ENCODE data around the gene DNASE2.
A peak's percentile ranks its signal among the peaks of the same experiment; 100 is the strongest.

DNASE2 gene

DNA sequence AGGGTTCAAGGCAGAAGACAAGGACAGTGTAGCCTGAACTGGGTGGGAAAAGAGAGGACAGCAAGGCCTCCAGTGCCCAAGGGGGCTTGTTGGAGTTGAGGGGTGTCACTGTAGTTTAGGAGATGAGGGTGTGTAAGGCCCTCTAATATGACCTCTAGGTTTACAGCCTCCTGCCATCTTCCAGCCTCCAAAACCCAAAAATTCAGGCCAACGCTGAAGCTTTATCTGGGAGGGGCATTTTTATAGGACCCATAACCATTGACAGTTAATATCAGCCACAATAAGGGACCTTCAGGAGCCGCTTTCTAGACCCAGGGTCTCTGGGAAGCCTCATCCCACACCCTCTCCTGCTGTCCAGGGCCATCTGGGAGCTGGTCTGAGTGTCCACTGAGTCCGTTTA, 3.0 kb upstream of the DNASE2 start:
- ChIA-PET POLR2A (interaction anchor here (1.3 to 2.6 kb wide), 3 partner anchors 30 to 53 kb away, joined by 4 to 16 read pairs (median 6); partner anchors contain the start of genes CALR and SYCE2), CTCF (interaction anchor here (1.1 to 3.9 kb wide), 7 partner anchors 12 to 81 kb away, joined by 3 to 20 read pairs (median 8); partner anchors contain the start of genes CALR and FARSA)
- Histone ChIP-seq H3K27ac (ENCODE audit: insufficient read depth in 1 of 2, low read depth in 1 of 2, low read length in 2 of 2, poor library complexity in 1 of 2, severe bottlenecking in 2 of 2) (peak overlapping the region in 1 of 2 experiments; percentile 65), H3K36me3 (ENCODE audit: control insufficient read depth in 4 of 4, insufficient read depth in 4 of 4, low read length in 3 of 4) (no peaks in the 10 kb centered on the region), H3K4me3 (ENCODE audit: control insufficient read depth in 1 of 7, extremely low read depth in 1 of 7, insufficient read depth in 4 of 7, low read depth in 2 of 7, low read length in 6 of 7) (peak overlapping the region in 4 of 7 experiments; percentile 48 to 78 (median 68)), H3K27me3 (replicated peaks in 2 of 5; ENCODE audit: control insufficient read depth in 4 of 5, insufficient read depth in 5 of 5, low read length in 4 of 5) (no peaks in the 10 kb centered on the region), H3K9me3 (ENCODE audit: control extremely low read depth in 1 of 5, control insufficient read depth in 4 of 5, insufficient read depth in 2 of 5, low read depth in 1 of 5, low read length in 4 of 5) (peaks cover 0 to 7% (median 3%) of the 10 kb centered on the region in 5 experiments), H3K4me1 (ENCODE audit: control extremely low read depth in 1 of 4, control insufficient read depth in 4 of 4, insufficient read depth in 4 of 4, low read length in 3 of 4) (peaks cover 0 to 35% (median 30%) of the 10 kb centered on the region in 4 experiments)
- WGBS (ENCODE audit: insufficient coverage), result 100% methylated on average over 2 of the region's 3 CpGs
- no peak for DNase-seq

DNA sequence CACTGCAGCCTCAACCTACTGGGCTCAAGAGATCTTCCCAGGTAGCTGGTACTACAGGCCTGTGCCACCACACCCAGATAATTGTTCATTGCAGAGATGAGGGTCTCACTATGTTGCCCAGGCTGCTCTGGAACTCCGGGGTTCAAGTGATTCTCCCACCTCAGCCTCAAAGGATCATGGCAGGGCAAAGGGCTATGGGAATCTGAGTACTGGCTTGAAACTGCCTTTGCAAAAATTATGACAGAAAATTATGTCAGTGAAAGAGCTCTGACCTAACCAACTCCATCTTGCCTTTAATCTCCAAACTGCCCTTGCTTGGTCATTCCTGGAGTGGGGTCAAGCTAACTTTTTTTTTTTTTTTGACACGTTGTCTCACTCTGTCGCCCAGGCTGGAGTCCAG, 1.3 kb upstream of the DNASE2 start:
- no peak for DNase-seq
- Histone ChIP-seq H3K27me3 (replicated peaks in 2 of 5; ENCODE audit: control insufficient read depth in 4 of 5, insufficient read depth in 5 of 5, low read length in 4 of 5) (no peaks in the 10 kb centered on the region), H3K27ac (ENCODE audit: insufficient read depth in 1 of 2, low read depth in 1 of 2, low read length in 2 of 2, poor library complexity in 1 of 2, severe bottlenecking in 2 of 2) (no peak overlapping the region), H3K9me3 (ENCODE audit: control extremely low read depth in 1 of 5, control insufficient read depth in 4 of 5, insufficient read depth in 2 of 5, low read depth in 1 of 5, low read length in 4 of 5) (peaks cover 0 to 7% (median 3%) of the 10 kb centered on the region in 5 experiments), H3K36me3 (ENCODE audit: control insufficient read depth in 4 of 4, insufficient read depth in 4 of 4, low read length in 3 of 4) (peaks cover 0 to 10% (median 7%) of the 10 kb centered on the region in 4 experiments), H3K4me1 (ENCODE audit: control extremely low read depth in 1 of 4, control insufficient read depth in 4 of 4, insufficient read depth in 4 of 4, low read length in 3 of 4) (peaks cover 0 to 35% (median 30%) of the 10 kb centered on the region in 4 experiments), H3K4me3 (ENCODE audit: control insufficient read depth in 1 of 7, extremely low read depth in 1 of 7, insufficient read depth in 4 of 7, low read depth in 2 of 7, low read length in 6 of 7) (no peak overlapping the region)
- ChIA-PET CTCF (interaction anchor here (0.7 to 3.9 kb wide), 10 partner anchors 9 to 83 kb away, joined by 3 to 20 read pairs (median 4); partner anchors contain the start of genes CALR and FARSA), POLR2A (interaction anchor here (0.6 to 1.1 kb wide), 2 partner anchors 55 to 62 kb away, joined by 3 read pairs; no protein-coding TSS in a partner anchor)
- 90% methylated on average over 2 of the region's 3 CpGs for WGBS (ENCODE audit: insufficient coverage)

DNA sequence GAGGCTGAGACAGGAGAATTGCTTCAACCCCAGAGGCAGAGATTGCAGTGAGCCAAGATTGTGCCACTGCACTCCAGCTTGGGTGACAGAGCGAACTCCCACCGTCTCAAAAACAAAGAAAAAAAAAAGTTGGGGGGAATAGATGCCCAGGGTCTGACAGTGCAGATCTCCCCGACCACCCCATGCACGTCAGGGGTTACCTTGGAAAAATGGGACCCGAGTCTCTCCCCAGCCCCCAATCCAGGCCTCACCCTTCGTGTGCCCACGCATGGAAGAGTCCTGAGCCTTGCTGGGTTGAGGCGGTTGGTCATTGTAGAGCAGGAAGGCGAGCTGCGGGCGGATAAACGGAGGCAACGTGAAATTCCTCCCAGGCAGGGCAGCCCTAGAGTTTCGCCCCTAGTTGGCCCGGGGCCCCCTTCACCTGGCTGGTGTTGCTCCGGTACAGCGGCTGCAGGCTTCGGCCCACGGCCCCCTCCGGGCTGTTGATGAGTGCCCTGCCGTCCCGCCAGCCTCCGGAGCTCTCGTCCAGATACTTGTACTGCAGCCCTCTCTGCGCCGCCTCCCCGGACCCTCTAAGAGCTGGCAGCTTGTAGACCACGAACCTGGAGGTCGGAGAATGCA, 588 bp downstream of the DNASE2 start:
- Histone ChIP-seq H3K27me3 (replicated peaks in 2 of 5; ENCODE audit: control insufficient read depth in 4 of 5, insufficient read depth in 5 of 5, low read length in 4 of 5) (no peaks in the 10 kb centered on the region), H3K9me3 (ENCODE audit: control extremely low read depth in 1 of 5, control insufficient read depth in 4 of 5, insufficient read depth in 2 of 5, low read depth in 1 of 5, low read length in 4 of 5) (peaks cover 0 to 7% (median 3%) of the 10 kb centered on the region in 5 experiments), H3K27ac (ENCODE audit: insufficient read depth in 1 of 2, low read depth in 1 of 2, low read length in 2 of 2, poor library complexity in 1 of 2, severe bottlenecking in 2 of 2) (peak overlapping the region in 1 of 2 experiments; percentile 79), H3K4me3 (ENCODE audit: control insufficient read depth in 1 of 7, extremely low read depth in 1 of 7, insufficient read depth in 4 of 7, low read depth in 2 of 7, low read length in 6 of 7) (peak overlapping the region; percentile 48 to 92 (median 82)), H3K4me1 (ENCODE audit: control extremely low read depth in 1 of 4, control insufficient read depth in 4 of 4, insufficient read depth in 4 of 4, low read length in 3 of 4) (peaks cover 0 to 25% (median 23%) of the 10 kb centered on the region in 4 experiments), H3K36me3 (ENCODE audit: control insufficient read depth in 4 of 4, insufficient read depth in 4 of 4, low read length in 3 of 4) (peaks cover 0 to 18% (median 10%) of the 10 kb centered on the region in 4 experiments)
- peak in 2 of 3 donors; percentile 34 to 47 for DNase-seq
- ChIA-PET CTCF (interaction anchor here (0.9 to 2.2 kb wide), 4 partner anchors 10 to 33 kb away, joined by 3 to 8 read pairs (median 4); partner anchors contain the start of gene GCDH), POLR2A (interaction anchor here (0.8 to 1.0 kb wide), 3 partner anchors 11 to 164 kb away, joined by 3 read pairs; no protein-coding TSS in a partner anchor)
- 20% methylated on average over 22 of the region's 29 CpGs for WGBS (ENCODE audit: insufficient coverage)

- ChIA-PET POLR2A (no interaction called here), CTCF (interaction anchor here (0.6 to 2.0 kb wide), 2 partner anchors 16 to 746 kb away, joined by 3 to 5 read pairs; partner anchors contain the start of gene GCDH)
- Histone ChIP-seq H3K36me3 (ENCODE audit: control insufficient read depth in 4 of 4, insufficient read depth in 4 of 4, low read length in 3 of 4) (peaks cover 0 to 39% (median 14%) of the 10 kb centered on the region in 4 experiments), H3K27ac (ENCODE audit: insufficient read depth in 1 of 2, low read depth in 1 of 2, low read length in 2 of 2, poor library complexity in 1 of 2, severe bottlenecking in 2 of 2) (no peak overlapping the region), H3K4me1 (ENCODE audit: control extremely low read depth in 1 of 4, control insufficient read depth in 4 of 4, insufficient read depth in 4 of 4, low read length in 3 of 4) (peaks cover 0 to under 1% (median 0%) of the 10 kb centered on the region in 4 experiments), H3K4me3 (ENCODE audit: control insufficient read depth in 1 of 7, extremely low read depth in 1 of 7, insufficient read depth in 4 of 7, low read depth in 2 of 7, low read length in 6 of 7) (no peak overlapping the region), H3K27me3 (replicated peaks in 2 of 5; ENCODE audit: control insufficient read depth in 4 of 5, insufficient read depth in 5 of 5, low read length in 4 of 5) (no peaks in the 10 kb centered on the region), H3K9me3 (ENCODE audit: control extremely low read depth in 1 of 5, control insufficient read depth in 4 of 5, insufficient read depth in 2 of 5, low read depth in 1 of 5, low read length in 4 of 5) (no peaks in the 10 kb centered on the region)
- 96% methylated on average over 6 of the region's 6 CpGs for WGBS (ENCODE audit: insufficient coverage)
- no peak for DNase-seq
Observed at GRCh38 chr19:12875086-12875485, 6.2 kb downstream of the DNASE2 start.

DNA sequence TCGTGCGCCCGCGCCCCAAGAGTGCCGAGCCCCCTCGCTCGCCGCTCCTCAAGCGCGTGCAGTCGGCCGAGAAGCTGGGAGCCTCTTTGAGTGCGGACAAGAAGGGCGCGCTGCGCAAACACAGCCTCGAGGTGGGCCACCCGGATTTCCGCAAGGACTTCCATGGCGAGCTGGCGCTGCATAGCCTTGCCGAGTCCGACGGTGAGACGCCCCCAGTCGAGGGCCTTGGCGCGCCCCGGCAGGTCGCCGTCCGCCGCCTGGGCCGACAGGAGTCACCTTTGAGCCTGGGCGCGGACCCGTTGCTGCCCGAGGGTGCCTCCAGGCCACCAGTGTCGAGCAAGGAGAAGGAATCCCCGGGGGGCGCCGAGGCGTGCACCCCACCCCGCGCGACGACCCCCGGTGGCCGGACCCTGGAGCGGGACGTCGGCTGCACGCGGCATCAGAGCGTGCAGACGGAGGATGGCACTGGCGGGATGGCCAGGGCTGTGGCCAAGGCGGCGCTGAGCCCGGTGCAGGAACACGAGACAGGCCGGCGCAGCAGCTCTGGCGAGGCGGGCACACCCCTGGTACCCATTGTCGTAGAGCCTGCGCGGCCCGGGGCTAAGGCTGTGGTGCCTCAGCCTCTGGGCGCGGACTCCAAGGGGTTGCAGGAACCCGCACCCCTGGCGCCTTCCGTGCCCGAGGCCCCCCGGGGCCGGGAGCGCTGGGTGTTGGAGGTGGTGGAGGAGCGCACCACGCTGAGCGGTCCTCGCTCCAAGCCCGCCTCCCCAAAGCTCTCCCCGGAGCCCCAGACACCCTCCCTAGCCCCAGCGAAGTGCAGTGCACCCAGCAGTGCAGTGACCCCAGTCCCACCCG, 7.1 kb downstream of the DNASE2 start:
- no peak overlapping the region for H3K27ac ChIP-seq (ENCODE audit: insufficient read depth in 1 of 2, low read depth in 1 of 2, low read length in 2 of 2, poor library complexity in 1 of 2, severe bottlenecking in 2 of 2)
- ChIA-PET POLR2A (no interaction called here), CTCF (interaction anchor here (1.0 to 2.0 kb wide), 4 partner anchors 9 to 156 kb away, joined by 3 to 5 read pairs (median 4); partner anchors contain the start of gene GCDH)
- H3K4me3 ChIP-seq (ENCODE audit: control insufficient read depth in 1 of 7, extremely low read depth in 1 of 7, insufficient read depth in 4 of 7, low read depth in 2 of 7, low read length in 6 of 7), result no peak overlapping the region
- no peaks in the 10 kb centered on the region for H3K4me1 ChIP-seq (ENCODE audit: control extremely low read depth in 1 of 4, control insufficient read depth in 4 of 4, insufficient read depth in 4 of 4, low read length in 3 of 4)
- no peaks in the 10 kb centered on the region for H3K27me3 ChIP-seq (replicated peaks in 2 of 5; ENCODE audit: control insufficient read depth in 4 of 5, insufficient read depth in 5 of 5, low read length in 4 of 5)
- H3K9me3 ChIP-seq (ENCODE audit: control extremely low read depth in 1 of 5, control insufficient read depth in 4 of 5, insufficient read depth in 2 of 5, low read depth in 1 of 5, low read length in 4 of 5), result no peaks in the 10 kb centered on the region
- DNase-seq, result no peak
- 96% methylated on average over 82 of the region's 86 CpGs for WGBS (ENCODE audit: insufficient coverage)
- peaks cover 0 to 39% (median 14%) of the 10 kb centered on the region in 4 experiments for H3K36me3 ChIP-seq (ENCODE audit: control insufficient read depth in 4 of 4, insufficient read depth in 4 of 4, low read length in 3 of 4)

DNA sequence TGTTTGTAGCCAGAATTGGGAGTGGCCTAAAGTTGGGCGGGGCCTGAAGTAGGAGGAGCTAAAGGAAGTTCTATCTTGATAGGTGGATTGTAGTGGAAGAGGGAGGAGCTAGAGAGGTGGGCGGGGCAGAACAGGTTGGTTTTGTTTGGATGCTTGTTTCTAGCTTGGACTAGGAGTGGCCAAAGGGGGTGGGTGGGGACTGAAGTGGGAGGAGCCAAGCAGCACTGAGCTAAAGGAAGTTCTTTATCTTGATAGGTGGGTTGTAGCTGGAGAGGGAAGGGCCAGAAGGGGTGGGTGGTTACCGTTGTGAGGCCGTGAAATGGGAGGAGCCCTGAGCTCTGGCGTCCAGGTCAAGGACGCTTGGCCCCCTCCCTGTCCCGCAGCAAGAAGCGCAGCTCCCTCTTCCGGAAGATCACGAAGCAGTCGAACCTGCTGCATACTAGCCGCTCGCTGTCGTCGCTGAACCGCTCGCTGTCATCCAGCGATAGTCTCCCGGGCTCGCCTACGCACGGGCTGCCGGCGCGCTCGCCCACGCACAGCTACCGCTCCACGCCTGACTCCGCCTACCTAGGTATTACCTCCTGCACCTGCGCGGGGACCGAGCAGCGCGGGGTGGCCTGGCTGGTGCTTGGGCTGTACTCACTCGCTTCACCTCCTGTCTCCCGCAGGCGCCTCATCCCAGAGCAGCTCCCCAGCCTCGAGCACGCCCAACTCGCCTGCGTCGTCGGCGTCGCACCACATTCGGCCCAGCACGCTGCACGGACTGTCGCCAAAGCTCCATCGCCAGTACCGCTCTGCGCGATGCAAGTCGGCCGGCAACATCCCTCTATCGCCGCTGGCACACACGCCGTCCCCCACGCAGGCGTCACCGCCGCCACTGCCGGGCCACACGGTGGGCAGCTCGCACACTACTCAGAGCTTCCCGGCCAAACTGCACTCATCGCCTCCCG, 8.0 kb downstream of the DNASE2 start:
- peaks cover 0 to 35% (median 10%) of the 10 kb centered on the region in 4 experiments for H3K36me3 ChIP-seq (ENCODE audit: control insufficient read depth in 4 of 4, insufficient read depth in 4 of 4, low read length in 3 of 4)
- ChIA-PET CTCF (interaction anchor here (0.7 to 1.5 kb wide), 8 partner anchors 10 to 187 kb away, joined by 3 to 5 read pairs (median 3); no protein-coding TSS in a partner anchor), POLR2A (interaction anchor here (0.7 to 1.0 kb wide), 3 partner anchors 50 to 71 kb away, joined by 3 to 5 read pairs (median 3); no protein-coding TSS in a partner anchor)
- H3K4me3 ChIP-seq (ENCODE audit: control insufficient read depth in 1 of 7, extremely low read depth in 1 of 7, insufficient read depth in 4 of 7, low read depth in 2 of 7, low read length in 6 of 7), result peak overlapping the region in 4 of 7 experiments; percentile 30 to 45 (median 38)
- no peak overlapping the region for H3K27ac ChIP-seq (ENCODE audit: insufficient read depth in 1 of 2, low read depth in 1 of 2, low read length in 2 of 2, poor library complexity in 1 of 2, severe bottlenecking in 2 of 2)
- H3K9me3 ChIP-seq (ENCODE audit: control extremely low read depth in 1 of 5, control insufficient read depth in 4 of 5, insufficient read depth in 2 of 5, low read depth in 1 of 5, low read length in 4 of 5), result no peaks in the 10 kb centered on the region
- no peaks in the 10 kb centered on the region for H3K4me1 ChIP-seq (ENCODE audit: control extremely low read depth in 1 of 4, control insufficient read depth in 4 of 4, insufficient read depth in 4 of 4, low read length in 3 of 4)
- no peaks in the 10 kb centered on the region for H3K27me3 ChIP-seq (replicated peaks in 2 of 5; ENCODE audit: control insufficient read depth in 4 of 5, insufficient read depth in 5 of 5, low read length in 4 of 5)
- WGBS (ENCODE audit: insufficient coverage), result 95% methylated on average over 70 of the region's 70 CpGs
- peak; percentile 86 to 91 (median 91) for DNase-seq
